Subcutaneous adipose tissue (tissue), 4 donors: ENCODE results near the gene RNF144A. TPM values are rescaled to one million over a fixed set of nuclear protein-coding genes. Genes with fewer than 3 reads are reported as not detected.

Source experiments
- total RNA-seq, 4 donors: library from RNA; depleted of rRNA; stranded (reverse); fragments of >200 nt; gene quantifications; one replicate each; pipeline ENCODE4 v1.1.0, GENCODE V29; 2016
- TF ChIP-seq, protein P1 (sequence below): fragments of 450-650 bp; IDR thresholded peaks from one replicate; pipeline ENCODE4 v1.5.1; 2016; ENCODE audit warnings: low read depth, mild to moderate bottlenecking, control low read depth, antibody characterized with exemption, moderate library complexity

The RNF144A gene, protein sequence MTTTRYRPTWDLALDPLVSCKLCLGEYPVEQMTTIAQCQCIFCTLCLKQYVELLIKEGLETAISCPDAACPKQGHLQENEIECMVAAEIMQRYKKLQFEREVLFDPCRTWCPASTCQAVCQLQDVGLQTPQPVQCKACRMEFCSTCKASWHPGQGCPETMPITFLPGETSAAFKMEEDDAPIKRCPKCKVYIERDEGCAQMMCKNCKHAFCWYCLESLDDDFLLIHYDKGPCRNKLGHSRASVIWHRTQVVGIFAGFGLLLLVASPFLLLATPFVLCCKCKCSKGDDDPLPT
- total RNA-seq = 10 to 100 TPM; 12.2 to 45.8 (median 32.6) TPM

DNA sequence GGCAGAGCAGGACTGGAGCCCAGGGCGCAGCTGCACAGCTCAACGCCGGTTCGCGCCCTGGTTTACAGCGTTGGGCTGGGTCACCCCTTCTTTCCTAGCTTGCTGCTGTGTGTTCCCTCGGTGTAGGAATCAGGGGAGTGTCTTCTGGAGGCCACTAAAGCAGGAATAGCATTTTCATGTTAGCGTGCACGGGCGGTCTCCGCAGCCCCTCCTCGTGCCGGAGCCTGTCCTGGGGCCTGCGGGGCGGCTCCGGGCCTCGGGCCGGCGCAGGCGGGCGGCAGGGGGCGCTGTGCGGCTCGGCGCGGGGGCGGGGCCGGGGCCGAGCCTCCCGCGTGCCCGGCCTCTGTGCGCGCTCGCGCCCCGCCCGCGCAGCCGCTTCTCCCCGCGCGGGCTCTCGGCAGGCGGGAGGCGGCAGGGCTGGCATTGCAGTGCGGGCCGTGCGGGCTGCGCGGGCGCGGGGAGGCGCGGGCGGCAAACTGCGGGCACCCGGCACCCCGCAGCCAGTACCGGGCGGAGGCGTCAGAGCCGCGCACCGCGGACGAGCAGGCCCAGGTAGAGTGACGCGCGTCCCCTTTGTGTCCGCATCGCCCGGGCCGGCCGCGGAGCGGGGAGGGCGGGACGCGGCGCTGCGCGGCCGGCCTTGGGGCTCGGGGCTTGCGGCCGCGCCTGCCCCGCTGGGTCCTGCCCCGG lies at the start of gene RNF144A:
Gene RNF144A (plus strand): TSS at position 342 of the 690 bp plus-strand sequence. CDS start 79,515 bp downstream, outside the sequence.
- TF ChIP-seq, protein P1, sequence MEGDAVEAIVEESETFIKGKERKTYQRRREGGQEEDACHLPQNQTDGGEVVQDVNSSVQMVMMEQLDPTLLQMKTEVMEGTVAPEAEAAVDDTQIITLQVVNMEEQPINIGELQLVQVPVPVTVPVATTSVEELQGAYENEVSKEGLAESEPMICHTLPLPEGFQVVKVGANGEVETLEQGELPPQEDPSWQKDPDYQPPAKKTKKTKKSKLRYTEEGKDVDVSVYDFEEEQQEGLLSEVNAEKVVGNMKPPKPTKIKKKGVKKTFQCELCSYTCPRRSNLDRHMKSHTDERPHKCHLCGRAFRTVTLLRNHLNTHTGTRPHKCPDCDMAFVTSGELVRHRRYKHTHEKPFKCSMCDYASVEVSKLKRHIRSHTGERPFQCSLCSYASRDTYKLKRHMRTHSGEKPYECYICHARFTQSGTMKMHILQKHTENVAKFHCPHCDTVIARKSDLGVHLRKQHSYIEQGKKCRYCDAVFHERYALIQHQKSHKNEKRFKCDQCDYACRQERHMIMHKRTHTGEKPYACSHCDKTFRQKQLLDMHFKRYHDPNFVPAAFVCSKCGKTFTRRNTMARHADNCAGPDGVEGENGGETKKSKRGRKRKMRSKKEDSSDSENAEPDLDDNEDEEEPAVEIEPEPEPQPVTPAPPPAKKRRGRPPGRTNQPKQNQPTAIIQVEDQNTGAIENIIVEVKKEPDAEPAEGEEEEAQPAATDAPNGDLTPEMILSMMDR = no peak

DNA sequence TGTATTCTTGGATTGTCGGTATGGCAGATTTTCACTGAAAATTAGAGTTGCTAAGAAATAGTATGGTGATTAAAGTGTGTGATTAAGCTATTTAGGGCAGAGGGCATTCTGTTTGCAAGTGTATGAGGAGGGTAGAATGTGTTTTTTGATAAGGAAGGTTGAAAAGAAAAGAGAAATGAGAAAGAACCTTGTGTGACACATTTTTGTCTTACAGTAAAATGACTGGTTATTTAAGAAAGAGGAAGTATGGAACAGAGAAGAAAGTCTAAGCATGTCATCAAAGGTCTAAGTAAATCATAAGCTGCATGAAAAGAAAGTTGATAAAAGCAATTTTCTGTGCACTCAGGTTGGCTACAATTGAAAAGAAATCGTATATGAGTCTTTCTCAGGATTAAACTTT lies 44.8 kb upstream of the RNF144A start:
- TF ChIP-seq, protein P1 = no peak

DNA sequence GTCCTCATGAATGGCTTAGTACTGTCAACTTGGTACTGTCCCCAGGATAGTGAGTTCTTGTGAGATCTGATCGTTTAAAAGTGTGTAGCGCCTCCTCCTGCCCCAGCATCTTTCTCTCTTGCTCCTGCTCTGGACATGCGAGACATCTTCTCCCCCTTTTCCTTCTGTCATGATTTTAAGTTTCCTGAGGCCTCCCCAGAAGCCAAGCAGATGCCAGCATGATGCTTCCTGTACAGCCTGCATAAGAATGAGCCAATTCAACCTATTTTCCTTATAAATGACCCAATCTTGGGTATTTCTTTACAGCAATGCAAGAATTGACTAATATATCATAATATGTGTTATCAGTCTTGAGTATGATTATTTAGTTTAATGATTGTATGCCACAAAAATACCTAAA lies 43.2 kb upstream of the RNF144A start:
- TF ChIP-seq, protein P1 = no peak

DNA sequence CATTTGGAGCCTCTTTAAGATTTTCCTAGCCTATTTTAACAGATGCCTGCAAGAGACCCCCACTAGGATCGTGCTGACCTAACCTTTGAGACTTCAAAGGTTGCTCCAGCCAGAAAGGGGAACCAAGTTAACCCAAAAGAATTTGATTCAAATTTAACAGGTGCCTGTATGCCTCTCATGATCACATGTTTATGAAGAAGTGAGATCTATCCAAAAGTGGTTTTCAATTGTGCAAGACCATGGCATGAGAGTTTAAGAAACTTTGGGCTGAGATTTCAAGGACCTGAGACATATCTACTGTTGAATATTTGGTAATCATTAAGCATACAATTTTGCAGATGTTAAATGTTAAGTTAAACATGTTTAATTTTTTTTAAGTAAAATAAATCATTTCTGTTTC lies 40.9 kb upstream of the RNF144A start:
- TF ChIP-seq, protein P1 = no peak

DNA sequence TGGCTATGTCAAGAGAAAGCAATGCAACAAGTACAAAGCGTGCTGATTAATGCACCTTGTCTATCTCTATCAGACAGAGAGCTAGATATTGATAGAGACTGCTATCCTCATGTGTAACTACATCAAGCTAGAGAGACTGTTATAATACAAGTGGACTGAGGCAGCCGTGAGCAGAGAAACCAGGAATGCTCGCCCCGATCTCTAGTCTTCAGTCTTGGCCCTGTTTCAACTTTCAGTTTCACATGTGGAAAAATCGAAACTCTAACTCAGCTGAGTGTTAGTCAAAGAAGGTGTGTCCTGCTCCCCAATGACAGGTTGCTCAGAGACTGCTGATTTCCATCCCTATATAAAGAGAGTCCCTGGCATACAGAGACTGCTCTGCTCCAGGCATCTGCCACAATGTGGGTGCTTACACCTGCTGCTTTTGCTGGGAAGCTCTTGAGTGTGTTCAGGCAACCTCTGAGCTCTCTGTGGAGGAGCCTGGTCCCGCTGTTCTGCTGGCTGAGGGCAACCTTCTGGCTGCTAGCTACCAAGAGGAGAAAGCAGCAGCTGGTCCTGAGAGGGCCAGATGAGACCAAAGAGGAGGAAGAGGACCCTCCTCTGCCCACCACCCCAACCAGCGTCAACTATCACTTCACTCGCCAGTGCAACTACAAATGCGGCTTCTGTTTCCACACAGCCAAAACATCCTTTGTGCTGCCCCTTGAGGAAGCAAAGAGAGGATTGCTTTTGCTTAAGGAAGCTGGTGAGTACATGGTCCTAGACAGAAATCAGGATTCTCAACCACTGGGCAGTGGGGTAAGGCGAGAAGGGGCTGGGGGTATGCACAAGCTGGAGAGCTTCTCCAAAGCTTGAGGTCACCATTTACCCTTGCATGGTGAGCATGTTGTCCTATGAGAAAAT lies 39.6 kb upstream of the RNF144A start, which contains the start of gene RSAD2:
Gene RSAD2 (plus strand): TSS at position 376 of the 903 bp plus-strand sequence. CDS start 24 bp downstream, at position 400.
- TF ChIP-seq, protein P1 = no peak

DNA sequence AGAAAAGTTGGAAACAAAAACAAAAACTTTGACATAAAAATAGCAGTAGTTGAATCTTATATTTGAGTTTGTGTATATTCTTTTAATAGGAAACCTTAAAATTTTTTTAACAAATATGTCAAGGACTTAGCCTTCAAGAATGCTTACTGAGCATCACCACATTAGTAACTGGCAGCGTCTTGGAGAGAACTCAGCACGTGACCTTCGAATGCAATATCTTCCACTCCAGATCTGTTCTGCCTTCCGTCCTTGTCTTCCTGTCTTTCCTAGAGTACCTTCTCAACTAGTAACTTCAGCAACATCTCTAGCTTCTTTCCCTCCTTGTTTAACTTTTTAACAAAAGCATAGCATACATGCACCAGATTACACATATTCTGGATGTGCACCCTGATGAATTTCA lies 38.7 kb upstream of the RNF144A start:
- TF ChIP-seq, protein P1 = no peak
